KMS-11 (cell line): ENCODE data around the gene ROR1.

Experiments used
- H2AFZ ChIP-seq: fragments of 200-600 bp; sonication (generic); 2 replicates; pipeline ENCODE4 v1.6.1; 2016; ENCODE audit warnings: antibody characterized with exemption, mixed run types, low read depth
- H3K27ac ChIP-seq: fragments of 200-600 bp; sonication (generic); 2 replicates; pipeline ENCODE4 v1.6.1; 2016; ENCODE audit warnings: mild to moderate bottlenecking, mixed run types
- H3K27me3 ChIP-seq: fragments of 200-600 bp; sonication (generic); 2 replicates; pipeline ENCODE4 v1.6.1; 2017; ENCODE audit warnings: mild to moderate bottlenecking, low read depth, mixed run types, moderate library complexity; ENCODE audit not compliant: insufficient read depth
- H3K36me3 ChIP-seq: fragments of 200-600 bp; sonication (generic); 2 replicates; pipeline ENCODE4 v1.6.1; 2017; ENCODE audit warnings: mild to moderate bottlenecking, mixed run types; ENCODE audit not compliant: insufficient read depth
- H3K4me1 ChIP-seq: fragments of 200-600 bp; sonication (generic); 2 replicates; pipeline ENCODE4 v1.6.1; 2016; ENCODE audit warnings: mild to moderate bottlenecking, low read depth, mixed run types; ENCODE audit not compliant: poor library complexity, severe bottlenecking
- H3K4me2 ChIP-seq: fragments of 200-600 bp; sonication (generic); 2 replicates; pipeline ENCODE4 v1.7.0; 2016; ENCODE audit warnings: mild to moderate bottlenecking, mixed run types
- H3K4me3 ChIP-seq: fragments of 200-600 bp; sonication (generic); IDR thresholded peaks from 2 replicates; pipeline ENCODE4 v1.6.1; 2017; ENCODE audit warnings: low read depth, low read length, mixed read lengths; ENCODE audit not compliant: insufficient read depth
- H3K79me2 ChIP-seq: fragments of 200-600 bp; sonication (generic); 2 replicates; pipeline ENCODE4 v1.6.1; 2016; ENCODE audit warnings: low read depth, mixed run types; ENCODE audit not compliant: insufficient read depth
- H3K9ac ChIP-seq: fragments of 200-600 bp; sonication (generic); 2 replicates; pipeline ENCODE4 v1.6.1; 2016; ENCODE audit warnings: mild to moderate bottlenecking, mixed run types
- H4K20me1 ChIP-seq: fragments of 200-600 bp; sonication (generic); 2 replicates; pipeline ENCODE4 v1.6.1; 2016; ENCODE audit warnings: mild to moderate bottlenecking, mixed run types; ENCODE audit not compliant: insufficient read depth
- CTCF ChIP-seq: fragments of 200-600 bp; sonication (generic); conservative IDR thresholded peaks from 2 replicates; pipeline ENCODE4 v1.6.1; 2017; ENCODE audit warnings: low read depth, mild to moderate bottlenecking, antibody characterized with exemption, low read length, moderate library complexity, mixed read lengths

The ROR1 gene

GRCh38 chr1:64005801-64006200 lies 232.0 kb downstream of the ROR1 start:
- H3K4me2 ChIP-seq = no peak overlapping the region

GRCh38 chr1:64006276-64007051 lies 232.6 kb downstream of the ROR1 start:
- Histone ChIP-seq H3K27ac (peak overlapping the region; percentile 47; the same call in 1 of the 2 replicates), H3K79me2 (no peaks in the 10 kb centered on the region), H3K9ac (no peak overlapping the region), H4K20me1 (no peaks in the 10 kb centered on the region), H3K27me3 (no peaks in the 10 kb centered on the region), H2AFZ (peak overlapping the region; percentile 36), H3K4me3 (no peak overlapping the region), H3K4me1 (peaks cover 22% of the 10 kb centered on the region), H3K36me3 (no peaks in the 10 kb centered on the region), H3K4me2 (peak overlapping the region; percentile 51)
- no peak for TF ChIP-seq CTCF

More at GRCh38 chr1:64005801-64006200, 232.0 kb downstream of the ROR1 start:
- Histone ChIP-seq H2AFZ (no peak overlapping the region), H3K9ac (no peak overlapping the region), H3K27ac (0 out of 2 replicates have a peak overlapping the region, but pooled peaks have one; percentile 47), H3K27me3 (no peaks in the 10 kb centered on the region), H3K79me2 (no peaks in the 10 kb centered on the region), H3K4me1 (peaks cover 22% of the 10 kb centered on the region), H3K4me3 (no peak overlapping the region), H4K20me1 (no peaks in the 10 kb centered on the region), H3K36me3 (no peaks in the 10 kb centered on the region)
- TF ChIP-seq CTCF = no peak

- Histone ChIP-seq H2AFZ (no peak overlapping the region), H3K79me2 (no peaks in the 10 kb centered on the region), H3K4me2 (no peak overlapping the region), H3K4me3 (no peak overlapping the region), H4K20me1 (no peaks in the 10 kb centered on the region), H3K9ac (no peak overlapping the region), H3K36me3 (no peaks in the 10 kb centered on the region), H3K27me3 (no peaks in the 10 kb centered on the region), H3K4me1 (peaks cover 22% of the 10 kb centered on the region), H3K27ac (no peak overlapping the region)
- TF ChIP-seq CTCF = no peak
These were observed 236.5 kb downstream of the ROR1 start for GRCh38 chr1:64010316-64010715.

- Histone ChIP-seq H4K20me1 (no peaks in the 10 kb centered on the region), H3K4me3 (no peak overlapping the region), H3K27ac (no peak overlapping the region), H2AFZ (no peak overlapping the region), H3K4me2 (no peak overlapping the region), H3K36me3 (no peaks in the 10 kb centered on the region), H3K9ac (no peak overlapping the region), H3K4me1 (no peaks in the 10 kb centered on the region), H3K79me2 (no peaks in the 10 kb centered on the region), H3K27me3 (no peaks in the 10 kb centered on the region)
- TF ChIP-seq CTCF = no peak
These were observed 239.6 kb downstream of the ROR1 start for GRCh38 chr1:64013395-64013794.
